ENCODE results near the gene LETM1. TPM values are rescaled to one million over a fixed set of nuclear protein-coding genes. Genes with fewer than 3 reads are reported as not detected.

Gene LETM1
- total and polyA plus RNA-seq, 2 of the 13 experiments (the other 11 are each of a cell fraction or from before 2014, with no cell fraction given), result 9.7 to 41.6 TPM

DNA sequence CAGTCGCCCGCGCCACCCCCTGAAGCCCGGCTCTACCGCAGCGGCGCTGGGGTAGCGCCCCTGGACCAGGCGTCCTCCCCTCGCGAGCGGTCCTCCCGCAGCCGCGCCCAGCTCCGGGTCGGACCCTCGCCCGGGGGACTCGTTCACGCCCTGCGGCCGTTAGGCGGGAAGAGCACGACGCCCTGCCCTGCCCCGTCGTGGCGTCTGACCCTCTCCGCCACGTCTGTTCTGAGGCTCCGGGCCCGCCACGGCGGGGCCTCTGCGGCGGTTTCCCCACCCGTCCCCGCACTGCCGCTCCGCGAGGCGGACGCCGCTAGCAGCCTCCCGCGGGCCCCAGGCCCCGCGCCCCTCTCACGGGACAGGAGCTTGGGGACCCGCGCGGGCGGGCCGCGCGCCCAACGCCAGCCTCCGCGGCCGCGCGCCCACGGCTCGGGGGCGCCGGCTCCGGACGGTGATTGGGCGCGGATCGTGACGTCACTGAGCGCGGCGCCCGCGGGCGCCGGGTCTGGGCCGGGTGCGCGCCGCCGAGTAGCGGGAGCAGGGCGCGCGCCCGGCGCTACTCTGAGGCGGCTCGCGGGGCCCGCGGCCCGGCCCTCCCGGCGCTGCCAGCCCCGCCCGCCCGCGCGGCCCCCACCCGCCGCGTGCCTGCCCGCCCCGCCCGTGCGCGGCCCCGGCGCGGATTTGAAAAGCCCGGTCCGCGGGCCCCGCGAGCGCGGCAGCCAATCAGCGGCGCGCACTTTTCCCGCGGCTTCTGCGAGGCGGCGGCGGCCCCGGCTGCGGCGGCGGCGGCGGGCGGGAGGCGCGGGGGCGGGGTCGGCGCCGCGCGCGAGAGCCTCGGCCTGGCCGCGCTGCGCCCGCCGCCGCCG is 14.9 kb upstream of the LETM1 start, which contains the start of gene NSD2 (continued):
- TF ChIP-seq, protein P1, sequence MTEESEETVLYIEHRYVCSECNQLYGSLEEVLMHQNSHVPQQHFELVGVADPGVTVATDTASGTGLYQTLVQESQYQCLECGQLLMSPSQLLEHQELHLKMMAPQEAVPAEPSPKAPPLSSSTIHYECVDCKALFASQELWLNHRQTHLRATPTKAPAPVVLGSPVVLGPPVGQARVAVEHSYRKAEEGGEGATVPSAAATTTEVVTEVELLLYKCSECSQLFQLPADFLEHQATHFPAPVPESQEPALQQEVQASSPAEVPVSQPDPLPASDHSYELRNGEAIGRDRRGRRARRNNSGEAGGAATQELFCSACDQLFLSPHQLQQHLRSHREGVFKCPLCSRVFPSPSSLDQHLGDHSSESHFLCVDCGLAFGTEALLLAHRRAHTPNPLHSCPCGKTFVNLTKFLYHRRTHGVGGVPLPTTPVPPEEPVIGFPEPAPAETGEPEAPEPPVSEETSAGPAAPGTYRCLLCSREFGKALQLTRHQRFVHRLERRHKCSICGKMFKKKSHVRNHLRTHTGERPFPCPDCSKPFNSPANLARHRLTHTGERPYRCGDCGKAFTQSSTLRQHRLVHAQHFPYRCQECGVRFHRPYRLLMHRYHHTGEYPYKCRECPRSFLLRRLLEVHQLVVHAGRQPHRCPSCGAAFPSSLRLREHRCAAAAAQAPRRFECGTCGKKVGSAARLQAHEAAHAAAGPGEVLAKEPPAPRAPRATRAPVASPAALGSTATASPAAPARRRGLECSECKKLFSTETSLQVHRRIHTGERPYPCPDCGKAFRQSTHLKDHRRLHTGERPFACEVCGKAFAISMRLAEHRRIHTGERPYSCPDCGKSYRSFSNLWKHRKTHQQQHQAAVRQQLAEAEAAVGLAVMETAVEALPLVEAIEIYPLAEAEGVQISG (CRISPR knock-in tag; IDR thresholded peaks at IDR 0.05), result peak; percentile 71
- TF ChIP-seq CERS6 (CRISPR knock-in tag; IDR thresholded peaks at IDR 0.05) (no peak), ZNF891 (CRISPR knock-in tag; IDR thresholded peaks at IDR 0.05) (peak; percentile 91), KLF12 (CRISPR knock-in tag; IDR thresholded peaks at IDR 0.05; ENCODE audit: borderline replicate concordance) (peak; percentile 93), SP2 (CRISPR knock-in tag; IDR thresholded peaks at IDR 0.05) (peak; percentile 68), NR3C1 (CRISPR knock-in tag; IDR thresholded peaks at IDR 0.05) (no peak), ZNF660 (CRISPR knock-in tag; IDR thresholded peaks at IDR 0.05; ENCODE audit: borderline replicate concordance, low read depth) (no peak), ZNF816 (CRISPR knock-in tag; IDR thresholded peaks at IDR 0.05; ENCODE audit: borderline replicate concordance) (peak; percentile 40; the same call in 1 of the 2 replicates), ZSCAN29 (CRISPR knock-in tag; conservative IDR thresholded peaks at IDR 0.05) (no peak), SRSF9 (IDR thresholded peaks at IDR 0.05; ENCODE audit: borderline replicate concordance, insufficient read depth, low read depth, low read length, poor library complexity, severe bottlenecking) (no peak), ZFP36 (IDR thresholded peaks at IDR 0.05; ENCODE audit: borderline replicate concordance, low read depth, low read length, partially characterized antibody) (no peak), BHLHE40 (IDR thresholded peaks at IDR 0.05; ENCODE audit: low read length) (no peak), ZNF496 (CRISPR knock-in tag; IDR thresholded peaks at IDR 0.05; ENCODE audit: insufficient replicate concordance) (no peak), THAP9 (CRISPR knock-in tag; IDR thresholded peaks at IDR 0.05; ENCODE audit: borderline replicate concordance) (no peak), ZNF225 (CRISPR knock-in tag; IDR thresholded peaks at IDR 0.05) (peak; percentile 48; the same call in 1 of the 2 replicates), ZNF549 (CRISPR knock-in tag; IDR thresholded peaks at IDR 0.05) (no peak), CHD2 (IDR thresholded peaks at IDR 0.05; ENCODE audit: low read depth, low read length) (no peak), ARNT2 (CRISPR knock-in tag; IDR thresholded peaks at IDR 0.05; ENCODE audit: low read depth) (peak; percentile 87; the same call in 1 of the 2 replicates)
- TF ChIP-seq, protein P2, sequence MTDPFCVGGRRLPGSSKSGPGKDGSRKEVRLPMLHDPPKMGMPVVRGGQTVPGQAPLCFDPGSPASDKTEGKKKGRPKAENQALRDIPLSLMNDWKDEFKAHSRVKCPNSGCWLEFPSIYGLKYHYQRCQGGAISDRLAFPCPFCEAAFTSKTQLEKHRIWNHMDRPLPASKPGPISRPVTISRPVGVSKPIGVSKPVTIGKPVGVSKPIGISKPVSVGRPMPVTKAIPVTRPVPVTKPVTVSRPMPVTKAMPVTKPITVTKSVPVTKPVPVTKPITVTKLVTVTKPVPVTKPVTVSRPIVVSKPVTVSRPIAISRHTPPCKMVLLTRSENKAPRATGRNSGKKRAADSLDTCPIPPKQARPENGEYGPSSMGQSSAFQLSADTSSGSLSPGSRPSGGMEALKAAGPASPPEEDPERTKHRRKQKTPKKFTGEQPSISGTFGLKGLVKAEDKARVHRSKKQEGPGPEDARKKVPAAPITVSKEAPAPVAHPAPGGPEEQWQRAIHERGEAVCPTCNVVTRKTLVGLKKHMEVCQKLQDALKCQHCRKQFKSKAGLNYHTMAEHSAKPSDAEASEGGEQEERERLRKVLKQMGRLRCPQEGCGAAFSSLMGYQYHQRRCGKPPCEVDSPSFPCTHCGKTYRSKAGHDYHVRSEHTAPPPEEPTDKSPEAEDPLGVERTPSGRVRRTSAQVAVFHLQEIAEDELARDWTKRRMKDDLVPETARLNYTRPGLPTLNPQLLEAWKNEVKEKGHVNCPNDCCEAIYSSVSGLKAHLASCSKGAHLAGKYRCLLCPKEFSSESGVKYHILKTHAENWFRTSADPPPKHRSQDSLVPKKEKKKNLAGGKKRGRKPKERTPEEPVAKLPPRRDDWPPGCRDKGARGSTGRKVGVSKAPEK (CRISPR knock-in tag; IDR thresholded peaks at IDR 0.05; ENCODE audit: borderline replicate concordance), result no peak
